ENCODE data around the gene POMGNT1. TPM values are rescaled to one million over a fixed set of nuclear protein-coding genes. Genes with fewer than 3 reads are reported as not detected.

The POMGNT1 gene
- total RNA-seq, 1 experiment from 2014 or later: 85.5 TPM

DNA sequence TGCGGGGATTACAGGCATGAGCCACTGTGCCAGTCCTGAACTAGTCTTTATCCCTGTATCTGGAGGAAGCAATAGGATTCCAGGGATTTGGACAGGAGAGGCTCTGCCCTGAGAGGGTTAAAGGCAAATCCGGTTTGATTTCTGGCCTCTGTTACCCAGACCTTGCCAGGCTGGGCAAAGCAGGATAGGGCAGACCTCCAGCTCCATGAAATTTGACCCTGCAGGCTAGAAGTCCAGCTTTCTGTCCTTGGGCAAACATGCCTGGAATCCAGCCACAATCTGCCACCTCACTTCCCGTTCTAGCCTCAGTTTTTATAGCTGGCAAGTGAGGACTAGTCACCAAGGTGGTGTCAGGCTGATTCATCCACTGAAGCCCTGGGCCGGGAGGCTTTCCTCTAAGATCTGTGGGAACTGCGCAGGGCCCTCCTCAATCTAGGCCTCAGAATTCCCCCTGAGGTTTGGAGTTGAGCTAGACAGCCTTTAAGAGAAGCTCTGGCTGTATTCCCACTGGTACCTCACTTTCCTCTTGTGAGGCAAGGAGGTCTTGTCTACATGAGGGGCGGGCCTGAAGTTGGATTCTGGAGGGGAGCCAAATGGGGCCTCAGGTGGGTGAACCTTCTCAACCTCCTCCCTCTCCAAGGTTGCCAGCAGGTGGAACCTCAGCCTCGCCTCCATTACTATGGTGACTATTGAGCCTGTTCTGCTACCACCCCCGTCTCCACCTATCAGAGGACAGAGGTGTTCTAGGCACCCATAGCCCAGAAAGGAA, 15.0 kb downstream of the POMGNT1 start:
- DNase-seq (ENCODE audit: low spot score): peak; percentile 99

GRCh38 chr1:46181343-46182260, 16.6 kb downstream of the POMGNT1 start:
- DNase-seq (ENCODE audit: low spot score): no peak

GRCh38 chr1:46180082-46180616, 18.1 kb downstream of the POMGNT1 start:
- DNase-seq (ENCODE audit: low spot score): peak; percentile 26

GRCh38 chr1:46179138-46180081, 18.8 kb downstream of the POMGNT1 start:
- DNase-seq (ENCODE audit: low spot score): peak; percentile 85

GRCh38 chr1:46176211-46176865, 21.9 kb downstream of the POMGNT1 start, which contains the start of gene P3R3URF:
Gene P3R3URF, minus strand, starts transcription at chr1:46176488. Its CDS starts 17 bp downstream, at chr1:46176471.
- DNase-seq (ENCODE audit: low spot score): no peak

DNA sequence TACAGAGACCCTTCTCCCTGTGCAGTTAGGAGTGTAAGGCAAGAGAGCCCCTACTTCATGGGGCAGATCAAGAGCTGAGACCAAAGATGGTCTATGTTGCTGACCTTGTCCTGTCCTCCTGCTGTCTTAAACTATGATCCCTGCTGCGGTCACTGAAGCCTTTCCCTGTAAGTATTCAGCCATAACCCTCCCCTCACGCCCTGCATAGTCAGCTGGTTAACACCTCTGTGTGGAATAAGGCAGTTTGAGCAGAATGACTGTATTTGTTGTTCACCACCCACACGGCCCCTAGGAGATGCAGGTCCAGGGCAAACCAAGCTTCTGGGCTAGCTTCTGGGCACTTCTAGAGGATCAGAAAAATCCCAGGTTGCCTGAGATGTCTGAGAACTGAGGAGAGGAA, 23.0 kb downstream of the POMGNT1 start:
- DNase-seq (ENCODE audit: low spot score): no peak

DNA sequence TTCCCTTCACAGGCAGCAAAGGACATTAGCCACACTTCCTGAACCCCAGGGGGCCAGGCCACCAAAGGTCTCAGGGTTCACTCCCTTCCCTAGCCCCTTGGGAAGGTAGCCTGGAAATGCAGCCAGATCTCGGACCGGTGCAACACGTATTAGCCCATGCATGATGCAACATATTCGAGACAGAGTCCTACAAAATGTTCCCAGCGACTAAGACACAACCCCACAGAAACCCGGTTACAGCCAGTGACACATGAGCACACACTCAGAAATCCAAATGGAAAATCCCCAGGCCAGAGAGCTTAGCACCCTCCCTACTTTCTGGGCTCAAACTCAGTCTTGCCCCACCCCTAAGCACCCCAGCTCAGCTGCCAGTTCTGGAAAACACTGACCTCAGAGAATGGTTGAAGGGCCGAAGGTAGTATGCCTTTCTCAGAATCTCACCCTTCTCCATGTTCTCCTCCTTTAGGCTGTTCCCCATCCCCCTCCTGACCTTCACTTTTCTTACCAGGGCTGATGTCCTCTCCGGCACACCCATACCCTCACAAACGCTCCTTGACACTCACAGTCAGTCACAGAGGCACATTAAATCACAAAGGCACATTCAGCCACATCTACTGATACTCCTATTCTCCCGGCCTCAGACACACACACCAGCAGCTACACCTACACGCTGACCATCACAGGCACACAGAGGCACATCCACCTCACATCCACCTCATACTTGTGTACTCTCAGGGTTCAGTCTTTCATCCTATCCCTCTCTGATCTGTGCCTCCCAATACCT, 23.6 kb downstream of the POMGNT1 start, which contains the start of gene TSPAN1:
TSS of gene TSPAN1 (plus strand) at position 640 of the 784 bp plus-strand sequence. CDS start 6,021 bp downstream, outside the sequence.
- peak; percentile 30 for DNase-seq (ENCODE audit: low spot score)

GRCh38 chr1:46173361-46173856, 24.8 kb downstream of the POMGNT1 start:
- peak; percentile 35 for DNase-seq (ENCODE audit: low spot score)

GRCh38 chr1:46172321-46172720, 25.9 kb downstream of the POMGNT1 start:
- no peak for DNase-seq (ENCODE audit: low spot score)

DNA sequence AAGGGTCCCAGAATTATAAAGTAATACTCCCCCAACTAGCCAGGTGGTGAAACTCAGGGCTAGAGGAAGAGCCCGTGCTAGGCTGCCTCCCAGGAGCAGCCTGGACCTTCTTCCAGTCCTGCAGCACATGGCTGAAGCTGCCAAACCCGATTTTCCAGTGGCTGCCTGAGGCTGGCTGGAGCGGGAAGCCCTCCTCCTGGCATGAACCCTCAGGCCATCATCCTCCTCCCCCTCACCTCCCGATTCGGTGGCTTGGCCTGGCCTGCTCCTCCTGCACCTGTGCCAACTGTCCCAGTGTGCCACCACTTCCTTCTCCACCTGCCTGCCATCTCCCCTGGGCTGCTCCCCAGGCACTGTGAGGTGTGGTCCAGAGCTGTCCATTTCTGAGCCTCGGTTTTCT, 26.4 kb downstream of the POMGNT1 start:
- DNase-seq (ENCODE audit: low spot score): no peak

DNA sequence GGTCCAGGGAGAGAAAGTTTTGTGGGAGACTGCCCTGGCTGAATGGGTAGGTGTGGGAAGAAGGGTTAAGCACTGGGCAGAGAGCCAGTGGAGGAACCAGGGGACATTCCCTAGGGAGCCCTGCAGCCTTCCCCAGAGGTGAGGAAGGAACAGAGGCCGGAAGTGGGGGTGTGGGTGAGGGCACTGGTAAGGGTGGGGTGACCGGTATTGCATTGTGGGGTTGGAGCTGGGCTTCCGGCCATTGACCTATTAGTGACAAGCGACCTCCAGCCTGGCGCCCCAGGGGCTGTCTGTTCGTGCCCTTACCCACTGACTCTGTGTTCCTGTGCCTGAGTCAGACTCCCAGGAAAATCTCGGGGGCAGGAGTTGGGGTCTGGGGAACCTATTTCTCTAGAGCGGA, 26.9 kb downstream of the POMGNT1 start:
- DNase-seq (ENCODE audit: low spot score): peak; percentile 45

DNA sequence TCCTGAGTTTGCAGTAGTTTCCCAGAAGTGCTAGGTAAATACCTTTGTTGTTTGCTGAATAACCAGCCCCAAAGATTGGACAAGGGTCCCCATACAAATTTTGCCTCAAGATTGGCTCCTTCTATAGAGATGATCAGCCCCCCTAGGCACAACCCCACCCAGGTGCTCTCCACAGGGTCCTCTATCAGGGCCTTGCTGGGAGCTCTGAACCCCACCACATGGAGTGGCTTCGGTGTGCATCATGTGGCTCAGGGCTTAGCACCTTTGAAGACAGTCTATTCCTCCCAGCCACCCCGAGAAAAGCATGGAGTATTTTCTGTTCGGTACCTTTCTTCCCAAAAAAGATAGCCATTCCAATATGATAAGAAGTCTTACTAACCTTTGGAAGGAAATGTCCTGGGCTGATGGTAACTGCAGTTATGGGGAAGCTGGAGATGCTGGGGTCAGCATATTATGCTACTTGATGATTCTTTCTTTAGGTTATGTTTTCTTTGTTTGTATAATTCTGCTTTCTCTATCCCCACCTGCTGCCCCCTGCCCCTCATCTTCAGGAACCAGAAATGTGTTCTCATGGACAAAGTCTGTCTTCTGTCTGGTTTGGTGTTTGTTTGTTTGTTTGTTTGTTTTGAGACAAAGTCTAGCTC, 28.3 kb downstream of the POMGNT1 start:
- DNase-seq (ENCODE audit: low spot score): no peak

GRCh38 chr1:46168477-46168876, 29.8 kb downstream of the POMGNT1 start:
- no peak for DNase-seq (ENCODE audit: low spot score)

GRCh38 chr1:46166521-46167462, 31.4 kb downstream of the POMGNT1 start:
- no peak for DNase-seq (ENCODE audit: low spot score)

DNA sequence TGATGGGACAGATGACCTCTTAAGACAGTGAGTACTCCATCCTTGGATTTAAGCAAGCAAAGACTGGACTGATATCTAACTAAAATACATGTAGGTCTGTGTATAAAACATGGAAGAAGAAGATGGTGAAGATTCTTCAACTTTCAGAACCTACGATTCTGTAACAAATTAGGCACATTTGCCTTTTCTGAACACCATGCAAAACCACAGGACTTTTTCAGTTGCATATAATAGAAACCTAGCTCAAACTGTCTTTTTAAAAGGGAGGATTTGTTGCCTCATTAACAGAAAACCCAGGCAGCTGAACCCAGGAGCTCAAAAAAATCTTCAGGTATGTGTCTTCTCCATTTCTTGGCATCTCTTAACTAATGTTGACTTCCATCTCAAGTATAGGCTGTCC, 38.0 kb downstream of the POMGNT1 start:
- DNase-seq (ENCODE audit: low spot score): no peak

DNA sequence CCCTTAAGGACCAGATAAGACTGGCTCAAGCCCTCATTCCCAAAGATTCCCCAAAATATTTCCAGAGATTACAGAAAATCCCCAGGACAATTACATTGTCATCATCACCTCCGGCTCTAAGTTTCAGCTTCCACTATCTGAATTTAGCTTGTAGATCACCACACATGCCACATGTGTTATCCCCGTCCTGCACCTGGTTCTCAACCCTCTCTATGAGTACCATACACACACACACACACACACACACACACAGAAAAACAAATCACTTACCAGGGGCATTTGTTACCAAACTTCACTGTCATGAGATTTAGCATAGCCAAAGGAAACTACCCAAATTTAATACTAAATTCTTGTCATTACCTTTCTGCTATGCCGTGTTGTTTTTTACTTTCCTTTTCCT, 38.7 kb downstream of the POMGNT1 start:
- no peak for DNase-seq (ENCODE audit: low spot score)

- DNase-seq (ENCODE audit: low spot score): no peak
Measured at GRCh38 chr1:46158312-46159281, 39.6 kb downstream of the POMGNT1 start.
